Ishikawa (cell line): ENCODE data around the gene ANKMY1.

Experiments
- TAF1 ChIP-seq: IDR thresholded peaks from 2 replicates; pipeline ENCODE4 v1.6.1; 2012; ENCODE audit warnings: low read depth, mild to moderate bottlenecking
- TCF12 ChIP-seq: IDR thresholded peaks from 2 replicates; pipeline ENCODE4 v1.6.1; 2012; ENCODE audit warnings: low read depth
- TF ChIP-seq, protein P1 (sequence below): IDR thresholded peaks from 2 replicates; pipeline ENCODE4 v1.6.1; 2012
- TF ChIP-seq, protein P2 (sequence below): IDR thresholded peaks from 2 replicates; pipeline ENCODE4 v1.6.1; 2012; ENCODE audit warnings: low read depth, mild to moderate bottlenecking

- TF ChIP-seq, protein P1, sequence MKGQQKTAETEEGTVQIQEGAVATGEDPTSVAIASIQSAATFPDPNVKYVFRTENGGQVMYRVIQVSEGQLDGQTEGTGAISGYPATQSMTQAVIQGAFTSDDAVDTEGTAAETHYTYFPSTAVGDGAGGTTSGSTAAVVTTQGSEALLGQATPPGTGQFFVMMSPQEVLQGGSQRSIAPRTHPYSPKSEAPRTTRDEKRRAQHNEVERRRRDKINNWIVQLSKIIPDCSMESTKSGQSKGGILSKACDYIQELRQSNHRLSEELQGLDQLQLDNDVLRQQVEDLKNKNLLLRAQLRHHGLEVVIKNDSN, result no peak
- TF ChIP-seq, protein P2, sequence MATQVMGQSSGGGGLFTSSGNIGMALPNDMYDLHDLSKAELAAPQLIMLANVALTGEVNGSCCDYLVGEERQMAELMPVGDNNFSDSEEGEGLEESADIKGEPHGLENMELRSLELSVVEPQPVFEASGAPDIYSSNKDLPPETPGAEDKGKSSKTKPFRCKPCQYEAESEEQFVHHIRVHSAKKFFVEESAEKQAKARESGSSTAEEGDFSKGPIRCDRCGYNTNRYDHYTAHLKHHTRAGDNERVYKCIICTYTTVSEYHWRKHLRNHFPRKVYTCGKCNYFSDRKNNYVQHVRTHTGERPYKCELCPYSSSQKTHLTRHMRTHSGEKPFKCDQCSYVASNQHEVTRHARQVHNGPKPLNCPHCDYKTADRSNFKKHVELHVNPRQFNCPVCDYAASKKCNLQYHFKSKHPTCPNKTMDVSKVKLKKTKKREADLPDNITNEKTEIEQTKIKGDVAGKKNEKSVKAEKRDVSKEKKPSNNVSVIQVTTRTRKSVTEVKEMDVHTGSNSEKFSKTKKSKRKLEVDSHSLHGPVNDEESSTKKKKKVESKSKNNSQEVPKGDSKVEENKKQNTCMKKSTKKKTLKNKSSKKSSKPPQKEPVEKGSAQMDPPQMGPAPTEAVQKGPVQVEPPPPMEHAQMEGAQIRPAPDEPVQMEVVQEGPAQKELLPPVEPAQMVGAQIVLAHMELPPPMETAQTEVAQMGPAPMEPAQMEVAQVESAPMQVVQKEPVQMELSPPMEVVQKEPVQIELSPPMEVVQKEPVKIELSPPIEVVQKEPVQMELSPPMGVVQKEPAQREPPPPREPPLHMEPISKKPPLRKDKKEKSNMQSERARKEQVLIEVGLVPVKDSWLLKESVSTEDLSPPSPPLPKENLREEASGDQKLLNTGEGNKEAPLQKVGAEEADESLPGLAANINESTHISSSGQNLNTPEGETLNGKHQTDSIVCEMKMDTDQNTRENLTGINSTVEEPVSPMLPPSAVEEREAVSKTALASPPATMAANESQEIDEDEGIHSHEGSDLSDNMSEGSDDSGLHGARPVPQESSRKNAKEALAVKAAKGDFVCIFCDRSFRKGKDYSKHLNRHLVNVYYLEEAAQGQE, result no peak
- TF ChIP-seq TAF1 (no peak), TCF12 (no peak)
Observed at GRCh38 chr2:240598311-240598911, 40.6 kb upstream of the ANKMY1 start.
